GM23338 (cell line): Measurements from ENCODE around the gene TOX2. TPM values are rescaled to one million over a fixed set of nuclear protein-coding genes. Genes with fewer than 3 reads are reported as not detected.

Experiments used
- ATAC-seq: fragments of 200-7000 bp; cut with Tn5 transposase; 3 replicates; pipeline ENCODE4 v1.9.1; 2020
- DNase-seq: peaks from one replicate; pipeline ENCODE4 v3.0.0-alpha.2; 2015; ENCODE audit warnings: low spot score
- H2AFZ ChIP-seq: fragments of 200-600 bp; sonication (generic); 2 replicates; pipeline ENCODE4 v1.8.0; 2016; ENCODE audit warnings: antibody characterized with exemption, mild to moderate bottlenecking, moderate library complexity
- H3F3A ChIP-seq: fragments of 200-600 bp; sonication (generic); replicated peaks from 2 replicates; pipeline ENCODE4 v1.8.0; 2017; ENCODE audit warnings: antibody characterized with exemption, mixed run types, low read depth
- H3K27ac ChIP-seq: fragments of 200-600 bp; sonication (generic); 2 replicates; pipeline ENCODE4 v1.6.1; 2016; ENCODE audit warnings: low read depth
- H3K27me3 ChIP-seq: fragments of 200-600 bp; sonication (generic); 2 replicates; pipeline ENCODE4 v1.8.0; 2016; ENCODE audit warnings: mild to moderate bottlenecking, mixed run types, moderate library complexity; ENCODE audit not compliant: insufficient read depth
- H3K36me3 ChIP-seq: fragments of 200-600 bp; sonication (generic); 2 replicates; pipeline ENCODE4 v1.8.0; 2016; ENCODE audit warnings: mild to moderate bottlenecking; ENCODE audit not compliant: insufficient read depth
- H3K4me1 ChIP-seq: fragments of 200-600 bp; sonication (generic); 2 replicates; pipeline ENCODE4 v1.8.0; 2016; ENCODE audit warnings: mild to moderate bottlenecking, moderate library complexity; ENCODE audit not compliant: insufficient read depth
- H3K4me2 ChIP-seq: fragments of 200-600 bp; sonication (generic); 2 replicates; pipeline ENCODE4 v1.7.1; 2017; ENCODE audit warnings: mixed run types
- H3K4me3 ChIP-seq: fragments of 200-600 bp; sonication (generic); 2 replicates; pipeline ENCODE4 v1.6.1; 2016; ENCODE audit warnings: mixed run types
- H3K79me2 ChIP-seq: fragments of 200-600 bp; sonication (generic); replicated peaks from 2 replicates; pipeline ENCODE4 v1.8.0; 2017; ENCODE audit warnings: mild to moderate bottlenecking; ENCODE audit not compliant: insufficient read depth
- H3K9me2 ChIP-seq: fragments of 200-600 bp; sonication (generic); 2 replicates; pipeline ENCODE4 v1.8.0; 2017; ENCODE audit not compliant: insufficient read depth
- H4K20me1 ChIP-seq: fragments of 200-600 bp; sonication (generic); replicated peaks from 2 replicates; pipeline ENCODE4 v1.8.0; 2017; ENCODE audit warnings: mild to moderate bottlenecking; ENCODE audit not compliant: insufficient read depth
- H3K27ac Mint-ChIP-seq: 2 replicates; pipeline ENCODE4 v1.8.0; 2020; ENCODE audit warnings: inconsistent platforms, mild to moderate bottlenecking, moderate library complexity, mixed read lengths
- H3K27me3 Mint-ChIP-seq: 3 replicates; pipeline ENCODE4 v1.8.0; 2022; ENCODE audit warnings: low read depth, mild to moderate bottlenecking, moderate library complexity, mixed read lengths, inconsistent platforms; ENCODE audit not compliant: insufficient read depth, poor library complexity
- H3K36me3 Mint-ChIP-seq: 3 replicates; pipeline ENCODE4 v1.8.0; 2021; ENCODE audit warnings: low read depth, mild to moderate bottlenecking, inconsistent platforms, moderate library complexity, mixed read lengths
- H3K4me1 Mint-ChIP-seq: 3 replicates; pipeline ENCODE4 v1.8.0; 2020; ENCODE audit warnings: mild to moderate bottlenecking, inconsistent platforms, mixed read lengths
- H3K4me3 Mint-ChIP-seq: 3 replicates; pipeline ENCODE4 v1.8.0; 2021; ENCODE audit warnings: moderate library complexity, mild to moderate bottlenecking, inconsistent platforms, mixed read lengths
- H3K9me3 Mint-ChIP-seq: 3 replicates; pipeline ENCODE4 v1.8.0; 2020; ENCODE audit warnings: moderate library complexity, mild to moderate bottlenecking, inconsistent platforms, mixed read lengths
- CREB1 ChIP-seq: fragments of 250-450 bp; sonication (Bioruptor Pico); IDR thresholded peaks from 2 replicates; pipeline ENCODE4 v1.5.0; 2020; ENCODE audit warnings: low read depth, mild to moderate bottlenecking, moderate library complexity
- CTCF ChIP-seq, 2 experiments: fragments of 200-600 bp in 1 of 2; sonication (generic) in 1 of 2; conservative IDR thresholded peaks; 2 replicates each; pipeline versions ENCODE4 v1.5.1 to v1.6.1; 2016 to 2017; ENCODE audit warnings: antibody characterized with exemption in 2 of 2, low read depth in 2 of 2, mild to moderate bottlenecking in 2 of 2, moderate library complexity in 1 of 2
- ETS1 ChIP-seq: IDR thresholded peaks from 2 replicates; pipeline ENCODE4 v1.6.1; 2016; ENCODE audit warnings: antibody characterized with exemption
- EZH2 ChIP-seq: fragments of 200-600 bp; sonication (generic); IDR thresholded peaks from one replicate; pipeline ENCODE4 v1.8.0; 2017; ENCODE audit warnings: antibody characterized with exemption, mild to moderate bottlenecking, low read depth; ENCODE audit not compliant: unreplicated experiment
- EZH2phosphoT487 ChIP-seq: fragments of 200-600 bp; sonication (generic); IDR thresholded peaks from one replicate; pipeline ENCODE4 v1.8.1; 2018; ENCODE audit warnings: antibody characterized with exemption; ENCODE audit not compliant: unreplicated experiment
- JUNB ChIP-seq: IDR thresholded peaks from one replicate; pipeline ENCODE4 v1.6.1; 2016; ENCODE audit warnings: antibody characterized with exemption; ENCODE audit not compliant: unreplicated experiment
- NANOG ChIP-seq: IDR thresholded peaks from 2 replicates; pipeline ENCODE4 v1.6.1; 2016; ENCODE audit warnings: antibody characterized with exemption, borderline replicate concordance
- POLR2AphosphoS5 ChIP-seq: IDR thresholded peaks from 2 replicates; pipeline ENCODE4 v1.6.1; 2016; ENCODE audit warnings: antibody characterized with exemption, low read depth
- STAT1 ChIP-seq: IDR thresholded peaks from one replicate; pipeline ENCODE4 v1.6.1; 2016; ENCODE audit warnings: antibody characterized with exemption; ENCODE audit not compliant: unreplicated experiment
- ZNF331 ChIP-seq: fragments of 250-450 bp; sonication (Bioruptor Pico); IDR thresholded peaks from 2 replicates; pipeline ENCODE4 v1.5.0; 2020; ENCODE audit warnings: low read depth, mild to moderate bottlenecking, moderate library complexity
- ZNF462 ChIP-seq: fragments of 250-450 bp; sonication (Bioruptor Pico); IDR thresholded peaks from 2 replicates; pipeline ENCODE4 v1.5.0; 2020; ENCODE audit warnings: mild to moderate bottlenecking, moderate library complexity
- polyA plus RNA-seq: library from polyadenylated mRNA; unstranded; fragments of >200 nt; fragmentation: Nextera tagmentation; extraction: Ambion mirVana; gene quantifications from 2 replicates; pipeline ENCODE4 v1.2.1, GENCODE V29; 2016
- total RNA-seq: library from RNA; depleted of rRNA; stranded (reverse); fragments of >200 nt; shearing (Covaris generic); gene quantifications from 2 replicates; pipeline ENCODE4 v1.2.3, GENCODE V29; 2014

TOX2 gene
- total and polyA plus RNA-seq, 2 experiments from 2014 or later, result 1.4 to 1.5 TPM

GRCh38 chr20:44087051-44087856, 172.6 kb downstream of the TOX2 start (continued):
- TF ChIP-seq ZNF331 (CRISPR knock-in tag) (no peak), STAT1 (no peak), CREB1 (CRISPR knock-in tag) (no peak), ETS1 (no peak)

GRCh38 chr20:44087857-44088120, 173.1 kb downstream of the TOX2 start:
- no peak overlapping the region for H2AFZ ChIP-seq
- TF ChIP-seq ZNF331 (CRISPR knock-in tag) (no peak), JUNB (no peak), POLR2AphosphoS5 (no peak), ETS1 (no peak), ZNF462 (CRISPR knock-in tag) (no peak), CTCF (conservative IDR thresholded peaks at IDR 0.05; ENCODE audit: low read depth in 2 of 2) (no peak), EZH2phosphoT487 (no peak), EZH2 (no peak), CREB1 (CRISPR knock-in tag) (no peak), NANOG (no peak)

More at GRCh38 chr20:44087857-44088120, 173.1 kb downstream of the TOX2 start:
- ATAC-seq, result no peak
- no peaks in the 10 kb centered on the region for H3K79me2 ChIP-seq
- no peak overlapping the region for H3K4me2 ChIP-seq
- H3K4me1 ChIP-seq, result no peaks in the 10 kb centered on the region
- no peaks in the 10 kb centered on the region for H3F3A ChIP-seq
- H3K27me3 Mint-ChIP-seq, result peaks cover 4% of the 10 kb centered on the region
- no peak overlapping the region for H3K27ac Mint-ChIP-seq
- H3K36me3 ChIP-seq, result no peaks in the 10 kb centered on the region
- no peak overlapping the region for H3K4me3 ChIP-seq
- 0 out of 3 replicates have a peak, but pooled peaks cover under 1% of the 10 kb centered on the region for H3K4me1 Mint-ChIP-seq
- no peaks in the 10 kb centered on the region for H3K36me3 Mint-ChIP-seq
- no peak for DNase-seq
- no peaks in the 10 kb centered on the region for H4K20me1 ChIP-seq
- no peaks in the 10 kb centered on the region for H3K27me3 ChIP-seq
- H3K27ac ChIP-seq, result no peak overlapping the region
- no peaks in the 10 kb centered on the region for H3K9me2 ChIP-seq
- no peak overlapping the region for H3K4me3 Mint-ChIP-seq
- no peaks in the 10 kb centered on the region for H3K9me3 Mint-ChIP-seq
